ENCODE data around the gene TECTB.

DNA sequence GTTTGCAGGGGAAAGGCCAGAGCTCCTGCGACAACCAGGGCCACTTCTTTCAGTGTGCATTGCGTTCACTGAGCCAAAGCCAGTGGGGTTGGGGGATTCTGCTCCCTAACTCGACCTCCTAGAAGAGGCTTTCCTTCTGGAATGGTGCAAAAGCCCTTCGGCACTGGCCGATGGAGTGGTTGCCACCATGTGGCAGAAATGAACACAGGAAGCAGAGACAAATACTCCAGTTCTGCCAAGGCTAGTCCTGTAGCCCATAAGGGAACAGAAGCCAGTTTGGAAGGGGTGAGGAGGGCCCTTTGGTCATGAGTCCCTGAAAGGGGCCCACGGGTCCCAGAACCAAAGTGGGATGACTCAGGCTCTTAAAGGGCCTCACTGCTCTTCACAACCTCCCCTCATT is 61.1 kb downstream of the TECTB start:
- TF ChIP-seq, protein P1, sequence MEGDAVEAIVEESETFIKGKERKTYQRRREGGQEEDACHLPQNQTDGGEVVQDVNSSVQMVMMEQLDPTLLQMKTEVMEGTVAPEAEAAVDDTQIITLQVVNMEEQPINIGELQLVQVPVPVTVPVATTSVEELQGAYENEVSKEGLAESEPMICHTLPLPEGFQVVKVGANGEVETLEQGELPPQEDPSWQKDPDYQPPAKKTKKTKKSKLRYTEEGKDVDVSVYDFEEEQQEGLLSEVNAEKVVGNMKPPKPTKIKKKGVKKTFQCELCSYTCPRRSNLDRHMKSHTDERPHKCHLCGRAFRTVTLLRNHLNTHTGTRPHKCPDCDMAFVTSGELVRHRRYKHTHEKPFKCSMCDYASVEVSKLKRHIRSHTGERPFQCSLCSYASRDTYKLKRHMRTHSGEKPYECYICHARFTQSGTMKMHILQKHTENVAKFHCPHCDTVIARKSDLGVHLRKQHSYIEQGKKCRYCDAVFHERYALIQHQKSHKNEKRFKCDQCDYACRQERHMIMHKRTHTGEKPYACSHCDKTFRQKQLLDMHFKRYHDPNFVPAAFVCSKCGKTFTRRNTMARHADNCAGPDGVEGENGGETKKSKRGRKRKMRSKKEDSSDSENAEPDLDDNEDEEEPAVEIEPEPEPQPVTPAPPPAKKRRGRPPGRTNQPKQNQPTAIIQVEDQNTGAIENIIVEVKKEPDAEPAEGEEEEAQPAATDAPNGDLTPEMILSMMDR (conservative IDR thresholded peaks at IDR 0.05) = no peak
- no peak for TF ChIP-seq ZFX (IDR thresholded peaks at IDR 0.05)

All from C4-2B (cell line).